Measurements from ENCODE around the gene SLC26A8.

- TF ChIP-seq, protein P1, sequence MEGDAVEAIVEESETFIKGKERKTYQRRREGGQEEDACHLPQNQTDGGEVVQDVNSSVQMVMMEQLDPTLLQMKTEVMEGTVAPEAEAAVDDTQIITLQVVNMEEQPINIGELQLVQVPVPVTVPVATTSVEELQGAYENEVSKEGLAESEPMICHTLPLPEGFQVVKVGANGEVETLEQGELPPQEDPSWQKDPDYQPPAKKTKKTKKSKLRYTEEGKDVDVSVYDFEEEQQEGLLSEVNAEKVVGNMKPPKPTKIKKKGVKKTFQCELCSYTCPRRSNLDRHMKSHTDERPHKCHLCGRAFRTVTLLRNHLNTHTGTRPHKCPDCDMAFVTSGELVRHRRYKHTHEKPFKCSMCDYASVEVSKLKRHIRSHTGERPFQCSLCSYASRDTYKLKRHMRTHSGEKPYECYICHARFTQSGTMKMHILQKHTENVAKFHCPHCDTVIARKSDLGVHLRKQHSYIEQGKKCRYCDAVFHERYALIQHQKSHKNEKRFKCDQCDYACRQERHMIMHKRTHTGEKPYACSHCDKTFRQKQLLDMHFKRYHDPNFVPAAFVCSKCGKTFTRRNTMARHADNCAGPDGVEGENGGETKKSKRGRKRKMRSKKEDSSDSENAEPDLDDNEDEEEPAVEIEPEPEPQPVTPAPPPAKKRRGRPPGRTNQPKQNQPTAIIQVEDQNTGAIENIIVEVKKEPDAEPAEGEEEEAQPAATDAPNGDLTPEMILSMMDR (IDR thresholded peaks at IDR 0.05): no peak
- no peak for TF ChIP-seq POLR2A (IDR thresholded peaks at IDR 0.05)
Measured at GRCh38 chr6:35916056-35916455, 108.4 kb downstream of the SLC26A8 start.
